IPS-15b (cell line): Measurements from ENCODE around the gene RPS5.

ENCODE experiments used
- H3K27me3 ChIP-seq: one replicate; pipeline ENCODE4 v1.6.1; 2013; ENCODE audit warnings: low read length; ENCODE audit not compliant: control insufficient read depth, insufficient read depth
- H3K36me3 ChIP-seq: one replicate; pipeline ENCODE4 v1.6.1; 2013; ENCODE audit warnings: low read length; ENCODE audit not compliant: control insufficient read depth, insufficient read depth
- H3K4me1 ChIP-seq: one replicate; pipeline ENCODE4 v1.6.1; 2013; ENCODE audit warnings: mild to moderate bottlenecking, low read length; ENCODE audit not compliant: control insufficient read depth, insufficient read depth
- H3K4me3 ChIP-seq: one replicate; pipeline ENCODE4 v1.5.1; 2013; ENCODE audit warnings: low read depth, low read length
- H3K9ac ChIP-seq: one replicate; pipeline ENCODE4 v1.6.1; 2013; ENCODE audit warnings: low read depth, mild to moderate bottlenecking, low read length
- H3K9me3 ChIP-seq: one replicate; pipeline ENCODE4 v1.6.1; 2013; ENCODE audit warnings: mild to moderate bottlenecking, low read length; ENCODE audit not compliant: control insufficient read depth, insufficient read depth

The RPS5 gene

GRCh38 chr19:58395220-58395978 is 8.3 kb downstream of the RPS5 start, which contains the start of gene RNF225:
Gene RNF225, plus strand, starts transcription at chr19:58395656. Its CDS starts 434 bp downstream, at chr19:58396090.
- no peaks in the 10 kb centered on the region for H3K9me3 ChIP-seq
- peaks cover 41% of the 10 kb centered on the region for H3K36me3 ChIP-seq
- H3K9ac ChIP-seq: peak within 1 kb of the TSS; percentile 65
- H3K27me3 ChIP-seq: peaks cover 17% of the 10 kb centered on the region
- no peaks in the 10 kb centered on the region for H3K4me1 ChIP-seq
- H3K4me3 ChIP-seq: peak within 1 kb of the TSS; percentile 45

GRCh38 chr19:58395979-58396627 is 9.0 kb downstream of the RPS5 start:
- Histone ChIP-seq H3K9me3 (no peaks in the 10 kb centered on the region), H3K36me3 (peaks cover 35% of the 10 kb centered on the region), H3K4me3 (peak overlapping the region; percentile 45), H3K27me3 (peaks cover 20% of the 10 kb centered on the region), H3K9ac (peak overlapping the region; percentile 65), H3K4me1 (peaks cover 2% of the 10 kb centered on the region)

GRCh38 chr19:58396691-58397532 is 9.8 kb downstream of the RPS5 start:
- H3K36me3 ChIP-seq: peaks cover 28% of the 10 kb centered on the region
- peak overlapping the region; percentile 37 for H3K9ac ChIP-seq
- peaks cover 20% of the 10 kb centered on the region for H3K27me3 ChIP-seq
- H3K4me1 ChIP-seq: peaks cover 2% of the 10 kb centered on the region
- H3K9me3 ChIP-seq: no peaks in the 10 kb centered on the region
- H3K4me3 ChIP-seq: peak overlapping the region; percentile 13

- H3K4me1 ChIP-seq: peaks cover 2% of the 10 kb centered on the region
- peaks cover 20% of the 10 kb centered on the region for H3K27me3 ChIP-seq
- H3K9me3 ChIP-seq: no peaks in the 10 kb centered on the region
- no peak overlapping the region for H3K4me3 ChIP-seq
- H3K36me3 ChIP-seq: peaks cover 24% of the 10 kb centered on the region
- H3K9ac ChIP-seq: no peak overlapping the region
Measured at GRCh38 chr19:58397533-58398037, 10.5 kb downstream of the RPS5 start.

- H3K27me3 ChIP-seq: peaks cover 20% of the 10 kb centered on the region
- H3K4me1 ChIP-seq: peaks cover 2% of the 10 kb centered on the region
- no peaks in the 10 kb centered on the region for H3K9me3 ChIP-seq
- no peak overlapping the region for H3K9ac ChIP-seq
- no peak overlapping the region for H3K4me3 ChIP-seq
- H3K36me3 ChIP-seq: peaks cover 19% of the 10 kb centered on the region
Measured at GRCh38 chr19:58398087-58398486, 11.0 kb downstream of the RPS5 start.

GRCh38 chr19:58398545-58398944 is 11.5 kb downstream of the RPS5 start:
- H3K36me3 ChIP-seq: peaks cover 15% of the 10 kb centered on the region
- no peak overlapping the region for H3K9ac ChIP-seq
- H3K9me3 ChIP-seq: no peaks in the 10 kb centered on the region
- no peak overlapping the region for H3K4me3 ChIP-seq
- H3K4me1 ChIP-seq: peaks cover 2% of the 10 kb centered on the region
- H3K27me3 ChIP-seq: peaks cover 20% of the 10 kb centered on the region

GRCh38 chr19:58399903-58400302 is 12.8 kb downstream of the RPS5 start:
- H3K4me3 ChIP-seq: peak overlapping the region; percentile 74
- no peaks in the 10 kb centered on the region for H3K9me3 ChIP-seq
- H3K36me3 ChIP-seq: peaks cover 1% of the 10 kb centered on the region
- peaks cover 20% of the 10 kb centered on the region for H3K27me3 ChIP-seq
- H3K4me1 ChIP-seq: peaks cover 2% of the 10 kb centered on the region
- no peak overlapping the region for H3K9ac ChIP-seq

- peak overlapping the region; percentile 76 for H3K9ac ChIP-seq
- H3K27me3 ChIP-seq: peaks cover 20% of the 10 kb centered on the region
Measured at GRCh38 chr19:58400316-58400915, 13.3 kb downstream of the RPS5 start.

GRCh38 chr19:58400916-58401839 is 14.1 kb downstream of the RPS5 start:
- Histone ChIP-seq H3K36me3 (no peaks in the 10 kb centered on the region), H3K27me3 (peaks cover 20% of the 10 kb centered on the region), H3K4me3 (peak overlapping the region; percentile 84), H3K9me3 (no peaks in the 10 kb centered on the region), H3K4me1 (peaks cover 2% of the 10 kb centered on the region), H3K9ac (peak overlapping the region; percentile 76)

More at GRCh38 chr19:58400316-58400915, 13.3 kb downstream of the RPS5 start:
- Histone ChIP-seq H3K4me3 (peak overlapping the region; percentile 74), H3K4me1 (peaks cover 2% of the 10 kb centered on the region), H3K36me3 (no peaks in the 10 kb centered on the region), H3K9me3 (no peaks in the 10 kb centered on the region)

- Histone ChIP-seq H3K27me3 (peaks cover 17% of the 10 kb centered on the region), H3K36me3 (no peaks in the 10 kb centered on the region), H3K4me3 (peak overlapping the region; percentile 84), H3K9ac (no peak overlapping the region), H3K4me1 (peaks cover 2% of the 10 kb centered on the region), H3K9me3 (no peaks in the 10 kb centered on the region)
Measured at GRCh38 chr19:58401840-58402421, 14.9 kb downstream of the RPS5 start.
